Motor neuron (in vitro differentiated cells): ENCODE results near the gene ARL15. TPM values are rescaled to one million over a fixed set of nuclear protein-coding genes. Genes with fewer than 3 reads are reported as not detected.

ENCODE experiments used
- ATAC-seq, 8 experiments: fragments of 200-7000 bp; cut with Tn5 transposase; replicated peaks in 6 of 8; 2 replicates each; pipeline ENCODE4 v1.8.0; 2021; ENCODE audit warnings: mild to moderate bottlenecking in 8 of 8, moderate library complexity in 8 of 8
- H3K27ac ChIP-seq, 2 donors: fragments of 250-450 bp; sonication (Bioruptor Pico); 2 replicates each; pipeline ENCODE4 v1.9.0; 2021; ENCODE audit warnings: antibody characterized with exemption in 2 of 2, mild to moderate bottlenecking in 2 of 2, moderate library complexity in 1 of 2
- H3K4me1 ChIP-seq, 2 donors: fragments of 250-450 bp; sonication (Bioruptor Pico); replicated peaks in 1 of 2; 2 replicates each; pipeline ENCODE4 v1.6.1; 2021; ENCODE audit warnings: antibody characterized with exemption in 2 of 2, mild to moderate bottlenecking in 2 of 2, moderate library complexity in 1 of 2
- H3K4me3 ChIP-seq, 5 donors: fragments of 250-450 bp; sonication (Bioruptor Pico); 2 replicates each; pipeline ENCODE4 v1.9.0; 2021; ENCODE audit warnings: antibody characterized with exemption in 5 of 5, mild to moderate bottlenecking in 5 of 5, moderate library complexity in 4 of 5
- WGBS, 10 experiments: fragments of 450-650 bp; shearing (Covaris generic); methylation state at CpG; one replicate each; pipeline ENCODE4 v1.0.0; 2022; 5-methylcytosine and 5-hydroxymethylcytosine counted together
- in situ Hi-C, 9 experiments: fragments of 400-800 bp; cut with MboI; loops; one replicate each; pipeline ENCODE4 v1.15.0; 2021; ENCODE audit warnings: low sequenced_read_pairs in 9 of 9, low pct_unique_long_range_greater_than_20kb in 2 of 9; ENCODE audit not compliant: unreplicated experiment in 9 of 9
- total RNA-seq, 8 experiments: library from RNA; unstranded; fragments of 300-600 nt; gene quantifications; 2 replicates each; pipeline versions ENCODE4 v1.2.3 to v1.2.4, GENCODE V29; 2022

The ARL15 gene
- total RNA-seq, 8 experiments from 2014 or later = 17.0 to 44.6 (median 22.3) TPM

GRCh38 chr5:54206580-54207229 lies 103.7 kb downstream of the ARL15 start:
- WGBS, 10 experiments = 58 to 100% (median 86%) methylated on average over 2 to 6 of the region's 7 CpGs
- ATAC-seq = no peak
- in situ Hi-C loops = loop anchor here in 5 of 9 experiments (25.0 kb wide), 3 partner anchors 744 to 1044 kb away; no protein-coding TSS in a partner anchor
- Histone ChIP-seq H3K27ac (no peak overlapping the region), H3K4me3 (no peak overlapping the region), H3K4me1 (no peaks in the 10 kb centered on the region)

- in situ Hi-C loops = loop anchor here in 5 of 9 experiments (25.0 kb wide), 3 partner anchors 744 to 1044 kb away; no protein-coding TSS in a partner anchor
- ATAC-seq = no peak
- 80 to 100% (median 91%) methylated on average over 1 of the region's 1 CpG for WGBS, 10 experiments
- Histone ChIP-seq H3K27ac (no peak overlapping the region), H3K4me3 (no peak overlapping the region), H3K4me1 (no peaks in the 10 kb centered on the region)
These were observed 104.5 kb downstream of the ARL15 start for GRCh38 chr5:54205918-54206317.

DNA sequence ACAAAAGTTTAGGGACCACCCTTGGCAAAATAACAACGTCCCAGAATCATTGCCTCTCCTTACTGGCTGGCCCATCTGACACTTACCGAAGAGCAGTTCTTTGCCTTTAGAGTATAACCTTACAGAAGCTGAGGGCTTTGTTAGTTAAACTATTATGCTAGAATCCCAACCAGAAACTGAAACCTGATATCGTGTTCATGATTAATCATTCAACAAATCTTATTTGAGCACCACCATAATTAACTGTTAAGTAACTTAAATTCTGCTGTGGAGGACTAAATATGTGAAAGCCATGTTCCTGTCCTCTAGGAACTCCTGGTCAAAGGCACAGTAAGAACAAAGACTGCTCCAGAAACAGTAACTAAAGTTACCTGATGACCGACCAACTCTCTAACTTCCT lies 104.9 kb downstream of the ARL15 start:
- WGBS, 10 experiments = 69 to 100% (median 91%) methylated on average over 1 to 4 of the region's 4 CpGs; no CpG with 5 or more reads in 2 of the 10 experiments
- in situ Hi-C loops = loop anchor here in 5 of 9 experiments (25.0 kb wide), 3 partner anchors 743 to 1043 kb away; no protein-coding TSS in a partner anchor

GRCh38 chr5:54197018-54197417 lies 113.4 kb downstream of the ARL15 start:
- no peak overlapping the region for H3K4me3 ChIP-seq
- ATAC-seq = no peak
- H3K27ac ChIP-seq = no peak overlapping the region
- no peaks in the 10 kb centered on the region for H3K4me1 ChIP-seq
- in situ Hi-C loops = no loop called here

More for the DNA sequence above, 104.9 kb downstream of the ARL15 start:
- Histone ChIP-seq H3K4me1 (no peaks in the 10 kb centered on the region), H3K27ac (no peak overlapping the region), H3K4me3 (no peak overlapping the region)
- ATAC-seq = no peak

- H3K4me3 ChIP-seq = no peak overlapping the region
- ATAC-seq = no peak
- no peaks in the 10 kb centered on the region for H3K4me1 ChIP-seq
- no peak overlapping the region for H3K27ac ChIP-seq
- in situ Hi-C loops = no loop called here
These were observed 114.7 kb downstream of the ARL15 start for GRCh38 chr5:54195701-54196100.

- H3K4me1 ChIP-seq = no peaks in the 10 kb centered on the region
- WGBS, 10 experiments = 40 to 100% (median 83%) methylated on average over 1 to 2 of the region's 2 CpGs; no CpG with 5 or more reads in 4 of the 10 experiments
- in situ Hi-C loops = no loop called here
- no peak overlapping the region for H3K27ac ChIP-seq
- no peak for ATAC-seq
- no peak overlapping the region for H3K4me3 ChIP-seq
These were observed 116.1 kb downstream of the ARL15 start for GRCh38 chr5:54194318-54194717.

DNA sequence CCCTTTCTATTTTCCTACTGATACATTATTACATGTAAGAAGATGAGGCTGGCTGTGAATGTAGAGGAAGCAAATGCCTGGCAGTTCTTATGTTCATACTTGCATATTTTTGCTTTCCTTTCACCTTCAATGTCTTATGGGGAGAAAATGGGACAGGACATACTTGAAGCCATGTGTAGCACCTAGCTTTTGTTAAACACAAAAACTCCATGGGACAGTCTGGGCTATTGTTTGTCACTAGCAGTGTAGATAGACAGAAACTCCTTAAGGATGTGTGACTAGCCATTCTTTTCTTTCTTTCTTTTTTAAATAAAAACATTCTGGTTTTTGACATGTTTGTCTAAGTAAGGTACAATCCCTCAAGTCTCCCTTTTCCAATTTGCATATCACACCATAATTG lies 122.7 kb downstream of the ARL15 start:
- H3K27ac ChIP-seq = no peak overlapping the region
- no peak overlapping the region for H3K4me3 ChIP-seq
- H3K4me1 ChIP-seq = no peaks in the 10 kb centered on the region
- ATAC-seq = no peak
- in situ Hi-C loops = no loop called here

- H3K27ac ChIP-seq = no peak overlapping the region
- WGBS, 10 experiments = 71 to 100% (median 85%) methylated on average over 1 to 2 of the region's 2 CpGs; no CpG with 5 or more reads in 4 of the 10 experiments
- in situ Hi-C loops = no loop called here
- ATAC-seq = no peak
- H3K4me1 ChIP-seq = no peaks in the 10 kb centered on the region
- no peak overlapping the region for H3K4me3 ChIP-seq
These were observed 123.4 kb downstream of the ARL15 start for GRCh38 chr5:54186912-54187445.

DNA sequence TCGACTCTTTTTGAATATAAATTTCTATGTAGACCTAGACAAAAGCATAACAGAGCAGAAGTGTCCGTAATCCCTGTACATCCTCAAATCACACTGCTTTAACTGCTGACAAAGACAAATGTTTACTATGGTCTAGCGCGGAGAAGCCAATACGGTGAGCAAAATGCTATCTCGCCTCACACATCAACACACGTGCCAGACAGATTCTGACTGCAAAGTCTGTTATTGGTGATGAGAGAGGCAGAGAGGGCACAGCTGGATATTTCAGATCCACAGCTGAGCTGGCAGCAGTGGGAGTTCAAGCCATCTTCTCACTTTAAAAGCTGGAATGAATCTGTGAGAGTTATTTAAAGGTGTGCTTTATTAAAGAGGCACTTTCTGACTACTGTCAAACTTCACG lies 124.3 kb downstream of the ARL15 start:
- no peak overlapping the region for H3K27ac ChIP-seq

GRCh38 chr5:54184806-54185205 lies 125.6 kb downstream of the ARL15 start:
- no peak overlapping the region for H3K27ac ChIP-seq
- 62 to 100% (median 81%) methylated on average over 1 to 2 of the region's 2 CpGs; no CpG with 5 or more reads in 2 of the 10 experiments for WGBS, 10 experiments

More for the DNA sequence above, 124.3 kb downstream of the ARL15 start:
- H3K4me1 ChIP-seq = peaks cover 0 to 4% of the 10 kb centered on the region in 2 donors
- in situ Hi-C loops = no loop called here
- ATAC-seq = peak in 1 of 8 experiments; percentile 55
- no peak overlapping the region for H3K4me3 ChIP-seq
- 59 to 92% (median 82%) methylated on average over 1 to 8 of the region's 8 CpGs for WGBS, 10 experiments

GRCh38 chr5:54180630-54181031 lies 129.7 kb downstream of the ARL15 start:
- ATAC-seq = peak in 7 of 8 experiments; percentile 57 to 93 (median 89)
- no peak overlapping the region for H3K4me3 ChIP-seq
- H3K4me1 ChIP-seq = peaks cover 8 to 12% of the 10 kb centered on the region in 2 donors
- in situ Hi-C loops = no loop called here
- 0 to 100% (median 2%) methylated on average over 1 to 7 of the region's 7 CpGs; no CpG with 5 or more reads in 1 of the 10 experiments for WGBS, 10 experiments
- peak overlapping the region in 1 of 2 donors; percentile 44 for H3K27ac ChIP-seq

More at GRCh38 chr5:54184806-54185205, 125.6 kb downstream of the ARL15 start:
- H3K4me1 ChIP-seq = peaks cover 4 to 8% of the 10 kb centered on the region in 2 donors
- ATAC-seq = no peak
- no peak overlapping the region for H3K4me3 ChIP-seq
- in situ Hi-C loops = no loop called here

- no peak for ATAC-seq
- in situ Hi-C loops = no loop called here
- peaks cover 8 to 12% of the 10 kb centered on the region in 2 donors for H3K4me1 ChIP-seq
- H3K27ac ChIP-seq = no peak overlapping the region
- WGBS, 10 experiments = 71 to 100% (median 89%) methylated on average over 1 to 4 of the region's 4 CpGs
- H3K4me3 ChIP-seq = no peak overlapping the region
These were observed 131.4 kb downstream of the ARL15 start for GRCh38 chr5:54178991-54179390.

- 50 to 100% (median 92%) methylated on average over 1 to 4 of the region's 5 CpGs; no CpG with 5 or more reads in 1 of the 10 experiments for WGBS, 10 experiments
- ATAC-seq = no peak
- no peak overlapping the region for H3K27ac ChIP-seq
- H3K4me1 ChIP-seq = peaks cover 8 to 12% of the 10 kb centered on the region in 2 donors
- no peak overlapping the region for H3K4me3 ChIP-seq
- in situ Hi-C loops = no loop called here
These were observed 132.2 kb downstream of the ARL15 start for GRCh38 chr5:54178207-54178606.

- 56 to 100% (median 93%) methylated on average over 1 to 2 of the region's 2 CpGs; no CpG with 5 or more reads in 5 of the 10 experiments for WGBS, 10 experiments
- Histone ChIP-seq H3K4me3 (no peak overlapping the region), H3K4me1 (peaks cover 8 to 12% of the 10 kb centered on the region in 2 donors), H3K27ac (no peak overlapping the region)
- in situ Hi-C loops = no loop called here
- ATAC-seq = no peak
These were observed 133.3 kb downstream of the ARL15 start for GRCh38 chr5:54177058-54177457.
